Karpas-422 (cell line): Measurements from ENCODE around the gene PHC2. TPM values are rescaled to one million over a fixed set of nuclear protein-coding genes. Genes with fewer than 3 reads are reported as not detected.
A peak's percentile ranks its signal among the peaks of the same experiment; 100 is the strongest.

Source experiments
- DNase-seq: peaks from one replicate; pipeline ENCODE4 v3.0.0-alpha.2; 2015
- H2AFZ ChIP-seq: fragments of 200-600 bp; sonication (generic); 2 replicates; pipeline ENCODE4 v1.6.1; 2014; ENCODE audit warnings: antibody characterized with exemption, low read length, mixed read lengths
- H3K27ac ChIP-seq: fragments of 200-600 bp; sonication (generic); 2 replicates; pipeline ENCODE4 v1.5.1; 2014; ENCODE audit warnings: mild to moderate bottlenecking, low read length, moderate library complexity
- H3K27me3 ChIP-seq: fragments of 200-600 bp; sonication (generic); 2 replicates; pipeline ENCODE4 v1.6.1; 2014; ENCODE audit warnings: low read length, mixed read lengths
- H3K36me3 ChIP-seq: fragments of 200-600 bp; sonication (generic); 2 replicates; pipeline ENCODE4 v1.6.1; 2014; ENCODE audit warnings: low read length, mixed read lengths; ENCODE audit not compliant: insufficient read depth
- H3K4me1 ChIP-seq: fragments of 200-600 bp; sonication (generic); 2 replicates; pipeline ENCODE4 v1.6.1; 2014; ENCODE audit warnings: mild to moderate bottlenecking, low read length, mixed read lengths
- H3K4me2 ChIP-seq: fragments of 200-600 bp; sonication (generic); 2 replicates; pipeline ENCODE4 v1.6.1; 2014; ENCODE audit warnings: low read length, low read depth, mild to moderate bottlenecking; ENCODE audit not compliant: poor library complexity, severe bottlenecking
- H3K4me3 ChIP-seq: fragments of 200-600 bp; sonication (generic); 2 replicates; pipeline ENCODE4 v1.5.1; 2014; ENCODE audit warnings: mild to moderate bottlenecking, antibody characterized with exemption, low read length, mixed read lengths
- H3K79me2 ChIP-seq: fragments of 200-600 bp; sonication (generic); 2 replicates; pipeline ENCODE4 v1.6.1; 2014; ENCODE audit warnings: mild to moderate bottlenecking, low read length, mixed read lengths
- H3K9ac ChIP-seq: fragments of 200-600 bp; sonication (generic); 2 replicates; pipeline ENCODE4 v1.6.0; 2014; ENCODE audit warnings: low read length
- H3K9me2 ChIP-seq: fragments of 200-600 bp; sonication (generic), shearing (Covaris generic); replicated peaks from 2 replicates; pipeline ENCODE4 v1.6.0; 2014; ENCODE audit warnings: mild to moderate bottlenecking, low read length, moderate library complexity; ENCODE audit not compliant: insufficient read depth
- H3K9me3 ChIP-seq: fragments of 300-700, 200-600 bp; sonication (generic); 2 replicates; pipeline ENCODE4 v1.6.1; 2014; ENCODE audit warnings: low read length, mixed read lengths
- H4K20me1 ChIP-seq: fragments of 200-600 bp; sonication (generic); 2 replicates; pipeline ENCODE4 v1.6.1; 2014; ENCODE audit warnings: mild to moderate bottlenecking, antibody characterized with exemption, low read length, low read depth; ENCODE audit not compliant: insufficient read depth
- total RNA-seq: library from RNA; depleted of rRNA; stranded (reverse); fragments of >200 nt; shearing (Covaris generic); gene quantifications from 2 replicates; pipeline ENCODE4 v1.2.3, GENCODE V29; 2014; ENCODE audit warnings: low replicate concordance

PHC2 gene
- total RNA-seq, 1 experiment from 2014 or later, result 54.3 TPM

GRCh38 chr1:33357099-33357498, 73.8 kb downstream of the PHC2 start:
- Histone ChIP-seq H3K9ac (no peak overlapping the region), H3K27me3 (no peaks in the 10 kb centered on the region), H3K9me2 (no peaks in the 10 kb centered on the region), H3K4me3 (no peak overlapping the region), H3K4me1 (peaks cover 4% of the 10 kb centered on the region), H3K9me3 (no peaks in the 10 kb centered on the region), H3K4me2 (no peak overlapping the region), H3K79me2 (no peaks in the 10 kb centered on the region), H3K36me3 (no peaks in the 10 kb centered on the region), H2AFZ (no peak overlapping the region), H3K27ac (no peak overlapping the region), H4K20me1 (no peaks in the 10 kb centered on the region)
- no peak for DNase-seq

- no peaks in the 10 kb centered on the region for H3K27me3 ChIP-seq
- H3K9ac ChIP-seq, result no peak overlapping the region
- H3K9me2 ChIP-seq, result no peaks in the 10 kb centered on the region
- peaks cover 14% of the 10 kb centered on the region for H3K4me1 ChIP-seq
- H3K9me3 ChIP-seq, result no peaks in the 10 kb centered on the region
- DNase-seq, result no peak
- H3K36me3 ChIP-seq, result no peaks in the 10 kb centered on the region
- no peak overlapping the region for H3K4me3 ChIP-seq
- no peak overlapping the region for H3K4me2 ChIP-seq
- no peak overlapping the region for H2AFZ ChIP-seq
- H3K79me2 ChIP-seq, result 0 out of 2 replicates have a peak, but pooled peaks cover 3% of the 10 kb centered on the region
- no peaks in the 10 kb centered on the region for H4K20me1 ChIP-seq
- H3K27ac ChIP-seq, result no peak overlapping the region
Measured at GRCh38 chr1:33354707-33355316, 76.1 kb downstream of the PHC2 start.

GRCh38 chr1:33353531-33353930, 77.4 kb downstream of the PHC2 start:
- Histone ChIP-seq H3K9ac (no peak overlapping the region), H3K4me3 (no peak overlapping the region), H3K27ac (no peak overlapping the region)

GRCh38 chr1:33351281-33351660, 79.6 kb downstream of the PHC2 start:
- H3K4me2 ChIP-seq, result peak overlapping the region; percentile 98
- peaks cover 37% of the 10 kb centered on the region for H3K4me1 ChIP-seq
- H3K9ac ChIP-seq, result no peak overlapping the region
- H3K27ac ChIP-seq, result no peak overlapping the region
- H4K20me1 ChIP-seq, result peaks cover 7% of the 10 kb centered on the region; the same call in 1 of the 2 replicates
- no peak overlapping the region for H2AFZ ChIP-seq
- H3K4me3 ChIP-seq, result 0 out of 2 replicates have a peak overlapping the region, but pooled peaks have one; percentile 86
- no peaks in the 10 kb centered on the region for H3K27me3 ChIP-seq
- no peaks in the 10 kb centered on the region for H3K36me3 ChIP-seq
- no peak for DNase-seq
- no peaks in the 10 kb centered on the region for H3K9me2 ChIP-seq
- H3K79me2 ChIP-seq, result peaks cover 33% of the 10 kb centered on the region
- no peaks in the 10 kb centered on the region for H3K9me3 ChIP-seq

More at GRCh38 chr1:33353531-33353930, 77.4 kb downstream of the PHC2 start:
- Histone ChIP-seq H3K79me2 (peaks cover 11% of the 10 kb centered on the region), H3K27me3 (no peaks in the 10 kb centered on the region), H3K9me2 (no peaks in the 10 kb centered on the region), H3K4me1 (peaks cover 15% of the 10 kb centered on the region), H3K9me3 (no peaks in the 10 kb centered on the region), H3K36me3 (no peaks in the 10 kb centered on the region), H3K4me2 (no peak overlapping the region), H4K20me1 (peaks cover 1% of the 10 kb centered on the region; the same call in 1 of the 2 replicates), H2AFZ (no peak overlapping the region)
- DNase-seq, result no peak

GRCh38 chr1:33350611-33351280, 80.1 kb downstream of the PHC2 start:
- Histone ChIP-seq H3K4me2 (peak overlapping the region; percentile 98), H3K79me2 (peaks cover 38% of the 10 kb centered on the region), H3K27me3 (no peaks in the 10 kb centered on the region), H3K4me3 (peak overlapping the region; percentile 86), H3K9ac (peak overlapping the region; percentile 97), H3K4me1 (peaks cover 43% of the 10 kb centered on the region), H4K20me1 (peaks cover 7% of the 10 kb centered on the region; the same call in 1 of the 2 replicates), H3K36me3 (peaks cover 2% of the 10 kb centered on the region; the same call in 1 of the 2 replicates), H3K9me2 (no peaks in the 10 kb centered on the region), H3K9me3 (no peaks in the 10 kb centered on the region), H3K27ac (no peak overlapping the region), H2AFZ (peak overlapping the region; percentile 84; the same call in 1 of the 2 replicates)
- no peak for DNase-seq

GRCh38 chr1:33349778-33350610, 80.9 kb downstream of the PHC2 start:
- peak overlapping the region; percentile 84 for H2AFZ ChIP-seq

GRCh38 chr1:33349081-33349759, 81.7 kb downstream of the PHC2 start:
- Histone ChIP-seq H4K20me1 (peaks cover 7% of the 10 kb centered on the region; the same call in 1 of the 2 replicates), H3K9ac (peak overlapping the region; percentile 94), H3K27me3 (no peaks in the 10 kb centered on the region), H3K79me2 (peaks cover 54% of the 10 kb centered on the region), H3K4me2 (peak overlapping the region; percentile 93), H3K9me3 (no peaks in the 10 kb centered on the region), H2AFZ (no peak overlapping the region), H3K36me3 (peaks cover 10% of the 10 kb centered on the region), H3K4me1 (peaks cover 52% of the 10 kb centered on the region), H3K4me3 (peak overlapping the region; percentile 96), H3K9me2 (no peaks in the 10 kb centered on the region), H3K27ac (peak overlapping the region; percentile 65)
- DNase-seq, result peak; percentile 88

More at GRCh38 chr1:33349778-33350610, 80.9 kb downstream of the PHC2 start:
- Histone ChIP-seq H3K9me2 (no peaks in the 10 kb centered on the region), H3K27me3 (no peaks in the 10 kb centered on the region), H3K27ac (peak overlapping the region; percentile 62), H3K4me1 (peaks cover 50% of the 10 kb centered on the region), H3K9ac (peak overlapping the region; percentile 97), H4K20me1 (peaks cover 7% of the 10 kb centered on the region; the same call in 1 of the 2 replicates), H3K79me2 (peaks cover 46% of the 10 kb centered on the region), H3K4me3 (peak overlapping the region; percentile 86), H3K9me3 (no peaks in the 10 kb centered on the region), H3K4me2 (peak overlapping the region; percentile 98), H3K36me3 (peaks cover 10% of the 10 kb centered on the region)
- DNase-seq, result peak; percentile 93
